GM19328 (cell line): ENCODE data around the gene RBP5.
A peak's percentile ranks its signal among the peaks of the same experiment; 100 is the strongest.

Experiments used
- ATAC-seq: cut with Tn5 transposase; IDR thresholded peaks from one replicate; pipeline ENCODE4 v1.9.1; 2021; ENCODE audit warnings: mild to moderate bottlenecking, moderate library complexity; ENCODE audit not compliant: unreplicated experiment

The RBP5 gene

GRCh38 chr12:7146228-7146627 is 17.5 kb upstream of the RBP5 start:
- ATAC-seq, result no peak

- ATAC-seq, result no peak
These were observed 17.0 kb upstream of the RBP5 start for GRCh38 chr12:7145671-7146070.

GRCh38 chr12:7144414-7145120 is 15.9 kb upstream of the RBP5 start:
- ATAC-seq, result no peak

- ATAC-seq, result no peak
These were observed 14.9 kb upstream of the RBP5 start for GRCh38 chr12:7143564-7143963.

GRCh38 chr12:7142809-7143465 is 14.2 kb upstream of the RBP5 start:
- no peak for ATAC-seq

GRCh38 chr12:7142056-7142644 is 13.5 kb upstream of the RBP5 start:
- no peak for ATAC-seq

GRCh38 chr12:7141351-7142005 is 12.8 kb upstream of the RBP5 start:
- no peak for ATAC-seq

GRCh38 chr12:7139200-7139599 is 10.5 kb upstream of the RBP5 start:
- ATAC-seq, result no peak

GRCh38 chr12:7137908-7138307 is 9.2 kb upstream of the RBP5 start:
- ATAC-seq, result no peak

GRCh38 chr12:7136676-7137075 is 8.0 kb upstream of the RBP5 start:
- no peak for ATAC-seq

GRCh38 chr12:7136071-7136470 is 7.4 kb upstream of the RBP5 start:
- no peak for ATAC-seq

- ATAC-seq, result no peak
These were observed 5.9 kb upstream of the RBP5 start for GRCh38 chr12:7134396-7135166.

- ATAC-seq, result no peak
These were observed 2.8 kb upstream of the RBP5 start for GRCh38 chr12:7131502-7131866.

GRCh38 chr12:7130701-7131501 is 2.2 kb upstream of the RBP5 start:
- no peak for ATAC-seq

- ATAC-seq, result peak; percentile 65
These were observed 1.4 kb upstream of the RBP5 start, which contains the start of gene CLSTN3 for GRCh38 chr12:7129872-7130691. Gene CLSTN3 (plus strand): TSS chr12:7130371. CDS start chr12:7130649, 278 bp downstream.

GRCh38 chr12:7129287-7129871 is 690 bp upstream of the RBP5 start:
- peak; percentile 7 for ATAC-seq

GRCh38 chr12:7127916-7128626 is 618 bp downstream of the RBP5 start:
- ATAC-seq, result no peak

GRCh38 chr12:7125632-7126227 is 3.0 kb downstream of the RBP5 start:
- ATAC-seq, result no peak
